Measurements from ENCODE around the gene ADARB2.

DNA sequence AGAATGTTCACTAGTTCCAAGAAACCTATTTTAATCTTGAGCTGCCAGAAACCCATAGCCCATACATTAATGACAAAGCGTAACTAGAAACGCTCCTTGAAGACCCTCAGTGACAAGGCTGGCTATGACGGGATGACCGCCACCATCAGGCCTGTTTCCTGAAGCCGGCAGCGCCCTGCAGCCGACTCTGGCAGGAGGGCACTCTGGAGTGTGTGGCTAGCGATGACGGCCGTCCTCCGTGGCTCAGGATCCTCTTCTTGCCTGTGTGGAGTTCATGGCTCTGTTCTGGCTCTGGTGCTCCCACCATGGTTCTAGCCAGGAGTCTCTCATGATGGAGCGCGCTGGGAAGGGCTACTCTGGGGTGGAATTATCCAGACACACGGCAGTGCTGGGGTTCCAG lies 224.1 kb downstream of the ADARB2 start:
- TF ChIP-seq EZH2 (IDR thresholded peaks at IDR 0.05; ENCODE audit: insufficient read depth, poor library complexity, severe bottlenecking) (no peak), EZH2phosphoT487 (IDR thresholded peaks at IDR 0.05; ENCODE audit: insufficient read depth, low read depth) (no peak)
